OCI-LY1 (cell line): ENCODE measurements around the gene KSR1.
"Not testable (repeated sequence)": the region's sequence is repeated elsewhere in the genome, so short reads cannot be mapped to it uniquely, and the experiment has no call there.

ENCODE experiments used
- H2AFZ ChIP-seq: fragments of 200-600 bp; sonication (generic), shearing (Covaris generic); 2 replicates; pipeline ENCODE4 v1.6.0; 2014; ENCODE audit warnings: antibody characterized with exemption, mild to moderate bottlenecking, low read length
- H3F3A ChIP-seq: fragments of 200-600 bp; sonication (generic), shearing (Covaris generic); 2 replicates; pipeline ENCODE4 v1.6.0; 2014; ENCODE audit warnings: mild to moderate bottlenecking, antibody characterized with exemption, low read length, moderate library complexity; ENCODE audit not compliant: insufficient read depth
- H3K27ac ChIP-seq: fragments of 200-600 bp; sonication (generic); 2 replicates; pipeline ENCODE4 v1.5.1; 2014; ENCODE audit warnings: low read length, mixed run types, mild to moderate bottlenecking, low read depth; ENCODE audit not compliant: poor library complexity, severe bottlenecking
- H3K27me3 ChIP-seq: fragments of 200-600 bp; sonication (generic); 2 replicates; pipeline ENCODE4 v1.6.0; 2014; ENCODE audit warnings: antibody characterized with exemption, mild to moderate bottlenecking, low read length, moderate library complexity; ENCODE audit not compliant: insufficient read depth
- H3K36me3 ChIP-seq: fragments of 200-600 bp; sonication (generic); 2 replicates; pipeline ENCODE4 v1.6.1; 2014; ENCODE audit warnings: mild to moderate bottlenecking, antibody characterized with exemption, low read length, moderate library complexity, mixed read lengths; ENCODE audit not compliant: insufficient read depth
- H3K4me1 ChIP-seq: fragments of 200-600 bp; sonication (generic); 2 replicates; pipeline ENCODE4 v1.5.1; 2014; ENCODE audit warnings: mild to moderate bottlenecking, low read length, moderate library complexity; ENCODE audit not compliant: insufficient read depth, severe bottlenecking
- H3K4me2 ChIP-seq: fragments of 200-600 bp; sonication (generic), shearing (Covaris generic); 2 replicates; pipeline ENCODE4 v1.6.1; 2014; ENCODE audit warnings: low read length
- H3K4me3 ChIP-seq: fragments of 200-600 bp; sonication (generic); 2 replicates; pipeline ENCODE4 v1.5.1; 2014; ENCODE audit warnings: low read length, low read depth, mild to moderate bottlenecking, mixed read lengths; ENCODE audit not compliant: poor library complexity, severe bottlenecking
- H3K79me2 ChIP-seq: fragments of 200-600 bp; shearing (Covaris generic); 2 replicates; pipeline ENCODE4 v1.6.1; 2016; ENCODE audit warnings: mixed run types, low read length, mixed read lengths; ENCODE audit not compliant: insufficient read depth
- H3K9ac ChIP-seq: fragments of 200-600 bp; sonication (generic), shearing (Covaris generic); 2 replicates; pipeline ENCODE4 v1.6.1; 2014; ENCODE audit warnings: mild to moderate bottlenecking, low read length, mixed read lengths
- H3K9me2 ChIP-seq: fragments of 200-600 bp; sonication (generic), shearing (Covaris generic); 2 replicates; pipeline ENCODE4 v1.6.1; 2014; ENCODE audit warnings: low read depth, mild to moderate bottlenecking, low read length, mixed read lengths
- H3K9me3 ChIP-seq: fragments of 200-600 bp; shearing (Covaris generic); 2 replicates; pipeline ENCODE4 v1.6.1; 2014; ENCODE audit warnings: low read length, mixed read lengths
- H4K20me1 ChIP-seq: fragments of 200-600 bp; sonication (generic), shearing (Covaris generic); 2 replicates; pipeline ENCODE4 v1.6.0; 2016; ENCODE audit warnings: mild to moderate bottlenecking, low read length; ENCODE audit not compliant: insufficient read depth
- CTCF ChIP-seq: fragments of 200-600 bp; sonication (generic), shearing (Covaris generic); IDR thresholded peaks from 2 replicates; pipeline ENCODE4 v1.5.1; 2017; ENCODE audit warnings: mild to moderate bottlenecking, antibody characterized with exemption, low read length, moderate library complexity, mixed read lengths
- EZH2 ChIP-seq: fragments of 200-600 bp; sonication (generic), shearing (Covaris generic); IDR thresholded peaks from 2 replicates; pipeline ENCODE4 v1.8.0; 2017; ENCODE audit warnings: borderline replicate concordance, mixed run types, mild to moderate bottlenecking, antibody characterized with exemption, low read length, moderate library complexity, mixed read lengths

Gene KSR1

GRCh38 chr17:27424516-27424915 lies 31.7 kb upstream of the KSR1 start:
- no peaks in the 10 kb centered on the region for H3K27me3 ChIP-seq
- H4K20me1 ChIP-seq, result no peaks in the 10 kb centered on the region
- no peaks in the 10 kb centered on the region for H3K9me3 ChIP-seq
- no peak overlapping the region for H2AFZ ChIP-seq
- no peaks in the 10 kb centered on the region for H3K4me1 ChIP-seq
- no peaks in the 10 kb centered on the region for H3F3A ChIP-seq
- H3K27ac ChIP-seq, result no peak overlapping the region
- H3K36me3 ChIP-seq, result no peaks in the 10 kb centered on the region
- H3K9ac ChIP-seq, result no peak overlapping the region
- H3K4me2 ChIP-seq, result no peak overlapping the region
- H3K9me2 ChIP-seq, result no peaks in the 10 kb centered on the region
- no peak overlapping the region for H3K4me3 ChIP-seq
- TF ChIP-seq EZH2 (no peak), CTCF (no peak)
- H3K79me2 ChIP-seq, result no peaks in the 10 kb centered on the region

- Histone ChIP-seq H3F3A (no peaks in the 10 kb centered on the region), H2AFZ (no peak overlapping the region), H3K27ac (no peak overlapping the region), H3K4me2 (no peak overlapping the region), H3K27me3 (no peaks in the 10 kb centered on the region), H3K9me3 (no peaks in the 10 kb centered on the region), H3K4me3 (no peak overlapping the region), H4K20me1 (no peaks in the 10 kb centered on the region), H3K4me1 (no peaks in the 10 kb centered on the region), H3K9ac (no peak overlapping the region), H3K9me2 (no peaks in the 10 kb centered on the region), H3K79me2 (no peaks in the 10 kb centered on the region), H3K36me3 (no peaks in the 10 kb centered on the region)
- TF ChIP-seq CTCF (no peak), EZH2 (no peak)
These were observed 31.3 kb upstream of the KSR1 start for GRCh38 chr17:27424941-27425340.

GRCh38 chr17:27425571-27425970 lies 30.7 kb upstream of the KSR1 start:
- not testable (repeated sequence) for H3K9ac ChIP-seq, H3K36me3 ChIP-seq, H3F3A ChIP-seq, H3K27me3 ChIP-seq, H3K4me1 ChIP-seq, H3K4me3 ChIP-seq, H3K27ac ChIP-seq, H3K9me2 ChIP-seq, H2AFZ ChIP-seq, H3K4me2 ChIP-seq, H3K9me3 ChIP-seq, H3K79me2 ChIP-seq, H4K20me1 ChIP-seq

GRCh38 chr17:27425991-27426390 lies 30.3 kb upstream of the KSR1 start:
- H3K36me3 ChIP-seq, result no peaks in the 10 kb centered on the region
- H3K9me3 ChIP-seq, result no peaks in the 10 kb centered on the region
- no peaks in the 10 kb centered on the region for H3K79me2 ChIP-seq
- H2AFZ ChIP-seq, result no peak overlapping the region
- no peak overlapping the region for H3K27ac ChIP-seq
- H3K4me1 ChIP-seq, result no peaks in the 10 kb centered on the region
- H3K9ac ChIP-seq, result no peak overlapping the region
- no peak overlapping the region for H3K4me3 ChIP-seq
- H3K4me2 ChIP-seq, result no peak overlapping the region
- no peaks in the 10 kb centered on the region for H4K20me1 ChIP-seq
- no peaks in the 10 kb centered on the region for H3F3A ChIP-seq
- no peak for TF ChIP-seq CTCF
- TF ChIP-seq EZH2, result no peak
- no peaks in the 10 kb centered on the region for H3K9me2 ChIP-seq
- H3K27me3 ChIP-seq, result no peaks in the 10 kb centered on the region

GRCh38 chr17:27426471-27426870 lies 29.8 kb upstream of the KSR1 start:
- not testable (repeated sequence) for H3K9me2 ChIP-seq, H3F3A ChIP-seq, H4K20me1 ChIP-seq, H3K79me2 ChIP-seq, H3K9me3 ChIP-seq, H3K27ac ChIP-seq, H3K4me1 ChIP-seq, H3K4me2 ChIP-seq, H3K4me3 ChIP-seq, H3K27me3 ChIP-seq, H3K36me3 ChIP-seq, H2AFZ ChIP-seq, H3K9ac ChIP-seq
